Right lobe of liver (tissue), 4 donors: ENCODE measurements around the gene SEMA6B.

Experiments used
- CTCF ChIP-seq, 4 donors: fragments of 200-600 bp in 3 of 4; fragments of 450-650 bp in 1 of 4; IDR thresholded peaks; one replicate each; pipeline versions ENCODE4 v1.5.1 to v1.8.0; 2016 to 2022; ENCODE audit warnings: antibody characterized with exemption in 4 of 4, mild to moderate bottlenecking in 2 of 4
- POLR2A ChIP-seq: fragments of 450-650 bp; IDR thresholded peaks from one replicate; pipeline ENCODE4 v1.6.1; 2017; ENCODE audit warnings: antibody characterized with exemption, mild to moderate bottlenecking
- donor health status: DM: no; HTN: no; CAD: no.
- donor health status: DM: no; HTN: no; CAD: no.
- donor health status: DM: no; HTN: yes; CAD: no.

GRCh38 chr19:4533334-4533733 is 26.1 kb downstream of the SEMA6B start:
- TF ChIP-seq CTCF (IDR thresholded peaks at IDR 0.05) (no peak), POLR2A (no peak)
